Lung (tissue), 12 donors: ENCODE results near the gene GPR32. TPM values are rescaled to one million over a fixed set of nuclear protein-coding genes. Genes with fewer than 3 reads are reported as not detected.
A peak's percentile ranks its signal among the peaks of the same experiment; 100 is the strongest.

Experiments
- ATAC-seq: fragments of 200-7000 bp; cut with Tn5 transposase; one replicate; pipeline ENCODE4 v1.9.1; 2020; ENCODE audit warnings: moderate number of reproducible peaks; ENCODE audit not compliant: insufficient read depth, low FRiP score
- DNase-seq, 3 donors: peaks; one replicate each; pipeline ENCODE4 v3.0.0-alpha.2; 2013 to 2017
- H3K27ac ChIP-seq, 2 donors: one replicate each; pipeline ENCODE4 v1.5.1; 2013; ENCODE audit warnings: mild to moderate bottlenecking in 2 of 2, moderate library complexity in 2 of 2, control low read depth in 1 of 2, inconsistent platforms in 1 of 2, low read depth in 1 of 2, low read length in 1 of 2
- H3K27me3 ChIP-seq, 3 donors: one replicate each; pipeline ENCODE4 v1.5.1; 2013; ENCODE audit warnings: low read length in 2 of 3; ENCODE audit not compliant: control insufficient read depth in 3 of 3, insufficient read depth in 3 of 3
- H3K36me3 ChIP-seq, 4 donors: one replicate each; pipeline ENCODE4 v1.5.1; 2013; ENCODE audit warnings: low read length in 4 of 4, mild to moderate bottlenecking in 1 of 4, moderate library complexity in 1 of 4; ENCODE audit not compliant: control insufficient read depth in 4 of 4, insufficient read depth in 4 of 4
- H3K4me1 ChIP-seq, 5 donors: one replicate each; pipeline ENCODE4 v1.5.1; 2013; ENCODE audit warnings: low read length in 5 of 5, mild to moderate bottlenecking in 2 of 5, moderate library complexity in 1 of 5; ENCODE audit not compliant: control insufficient read depth in 5 of 5, insufficient read depth in 5 of 5
- H3K4me3 ChIP-seq: one replicate; pipeline ENCODE4 v1.5.1; 2013; ENCODE audit warnings: mild to moderate bottlenecking, control low read depth, moderate library complexity
- H3K9ac ChIP-seq, 2 donors: one replicate each; pipeline ENCODE4 v1.5.1; 2013; ENCODE audit warnings: low read length in 2 of 2, control low read depth in 1 of 2; ENCODE audit not compliant: insufficient read depth in 1 of 2
- H3K9me3 ChIP-seq, 4 donors: one replicate each; pipeline ENCODE4 v1.5.1; 2013; ENCODE audit warnings: low read length in 3 of 4, mild to moderate bottlenecking in 1 of 4, moderate library complexity in 1 of 4; ENCODE audit not compliant: control insufficient read depth in 4 of 4, insufficient read depth in 3 of 4
- CTCF ChIP-seq: IDR thresholded peaks from 2 replicates; pipeline ENCODE4 v1.5.1; 2012; ENCODE audit warnings: mild to moderate bottlenecking; ENCODE audit errors: control extremely low read depth, extremely low read depth
- WGBS, 2 donors: extraction: QIAGEN DNeasy Blood & Tissue Kit; methylation state at CpG; one replicate each; pipeline ENCODE4 v1.1.7; 2013; 5-methylcytosine and 5-hydroxymethylcytosine counted together
- polyA plus RNA-seq, 2 donors: library from polyadenylated mRNA; stranded (reverse); fragments of 200-250 nt; gene quantifications; one replicate each; pipeline ENCODE4 v1.2.1, GENCODE V29; 2013
- total RNA-seq, 2 donors: library from RNA; depleted of rRNA in 1 of 2; stranded (reverse); fragments of >200 nt in 1 of 2; gene quantifications; one replicate each; pipeline ENCODE4 v1.2.1, GENCODE V29; 2014 to 2021
- donor health status: control.
- donor health status: control.
- donor health status: Bipolar disorder and iron deficiency.
- donor health status: healthy.
- donor health status: DM: yes; HTN: yes; CAD: no.

The GPR32 gene
- total and polyA plus RNA-seq, 4 donors, result not detected

DNA sequence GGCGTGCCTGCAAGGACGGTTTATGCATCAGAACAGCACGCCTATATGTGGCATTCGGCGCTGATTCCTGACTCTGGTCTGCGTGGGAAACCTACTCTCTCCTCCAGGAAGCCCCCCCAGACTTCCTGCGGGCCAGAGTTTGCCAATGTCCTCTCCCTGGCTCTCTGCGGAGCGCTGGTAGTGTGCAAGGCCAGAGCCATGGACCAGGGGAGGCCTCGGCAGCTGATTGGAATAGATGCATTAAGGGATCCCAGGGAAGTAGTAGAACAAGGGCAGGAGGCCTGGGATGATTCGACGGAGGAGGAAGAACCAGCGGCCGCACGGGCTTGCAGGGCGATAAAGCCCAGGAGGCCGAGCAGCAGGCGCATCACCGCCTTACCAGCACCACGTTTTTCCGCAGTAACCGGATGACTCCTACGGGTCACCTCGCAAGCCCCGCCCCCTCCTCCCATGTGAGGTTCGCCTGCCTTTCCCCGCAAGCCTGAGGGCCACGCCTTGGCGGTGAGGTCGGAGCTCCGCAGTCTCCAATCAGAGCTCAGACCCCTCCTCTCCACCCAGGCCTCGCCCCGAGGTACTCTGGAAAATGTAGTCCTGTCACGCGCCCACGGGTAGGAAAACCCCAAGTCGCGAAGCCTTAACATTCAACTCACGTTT is 42.1 kb upstream of the GPR32 start:
- ATAC-seq, result no peak
- Histone ChIP-seq H3K27ac (no peak overlapping the region), H3K9me3 (peaks cover 0 to 3% (median 0%) of the 10 kb centered on the region in 4 donors), H3K36me3 (peaks cover 0 to 12% (median 6%) of the 10 kb centered on the region in 4 donors), H3K27me3 (peaks cover 4 to 7% (median 5%) of the 10 kb centered on the region in 3 donors), H3K9ac (no peak overlapping the region), H3K4me1 (peaks cover 0 to 19% (median 7%) of the 10 kb centered on the region in 5 donors), H3K4me3 (no peak overlapping the region)
- DNase-seq, result peak; percentile 69 to 79 (median 77)
- TF ChIP-seq CTCF, result no peak
- WGBS, 2 donors, result 11 to 19% methylated on average over 39 of the region's 39 CpGs

- WGBS, 2 donors, result 77 to 86% methylated on average over 5 of the region's 5 CpGs
- no peak for TF ChIP-seq CTCF
- peaks cover 0 to 3% (median 0%) of the 10 kb centered on the region in 4 donors for H3K9me3 ChIP-seq
- no peak overlapping the region for H3K9ac ChIP-seq
- no peak overlapping the region for H3K4me3 ChIP-seq
- H3K27me3 ChIP-seq, result peaks cover 2 to 5% (median 4%) of the 10 kb centered on the region in 3 donors
- peaks cover 0 to 14% (median 7%) of the 10 kb centered on the region in 5 donors for H3K4me1 ChIP-seq
- no peak overlapping the region for H3K27ac ChIP-seq
- H3K36me3 ChIP-seq, result peaks cover 0 to 12% (median 6%) of the 10 kb centered on the region in 4 donors
- DNase-seq (no peak), ATAC-seq (no peak)
Observed at GRCh38 chr19:50729894-50730293, 40.4 kb upstream of the GPR32 start.

GRCh38 chr19:50735869-50736268 is 34.4 kb upstream of the GPR32 start:
- no peak for ATAC-seq
- H3K4me1 ChIP-seq, result no peaks in the 10 kb centered on the region
- peaks cover 0 to 21% (median 13%) of the 10 kb centered on the region in 3 donors for H3K27me3 ChIP-seq
- no peaks in the 10 kb centered on the region for H3K36me3 ChIP-seq
- 55 to 56% methylated on average over 7 of the region's 7 CpGs for WGBS, 2 donors
- no peak for DNase-seq
- H3K9me3 ChIP-seq, result no peaks in the 10 kb centered on the region
- no peak for TF ChIP-seq CTCF
- H3K27ac ChIP-seq, result no peak overlapping the region
- H3K4me3 ChIP-seq, result no peak overlapping the region
- no peak overlapping the region for H3K9ac ChIP-seq

DNA sequence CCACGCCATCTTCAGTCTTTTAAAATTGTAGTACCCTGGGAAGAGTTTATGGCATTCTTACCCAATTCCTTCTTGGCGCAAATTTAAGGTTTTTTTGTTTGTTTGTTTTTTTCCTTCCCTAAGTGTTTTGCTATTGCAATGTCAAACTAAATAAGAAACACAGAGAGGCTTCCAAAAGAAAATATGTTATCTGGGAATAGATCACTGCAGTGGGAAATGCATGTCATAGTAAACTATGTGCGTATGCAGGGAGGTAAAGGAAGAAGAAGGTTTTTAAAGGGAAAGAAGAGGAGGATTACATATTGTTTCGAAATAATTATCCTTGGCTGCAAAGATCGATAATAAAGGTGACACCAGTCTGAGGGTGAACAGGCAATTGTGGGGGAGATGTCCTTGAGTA is 33.9 kb upstream of the GPR32 start:
- Histone ChIP-seq H3K36me3 (no peaks in the 10 kb centered on the region), H3K9me3 (no peaks in the 10 kb centered on the region), H3K9ac (no peak overlapping the region), H3K4me3 (no peak overlapping the region), H3K4me1 (no peaks in the 10 kb centered on the region), H3K27me3 (peaks cover 0 to 21% (median 13%) of the 10 kb centered on the region in 3 donors), H3K27ac (no peak overlapping the region)
- WGBS, 2 donors, result 63 to 70% methylated on average over 5 of the region's 5 CpGs
- DNase-seq (no peak), ATAC-seq (no peak)
- TF ChIP-seq CTCF, result no peak
